K562 (cell line): ENCODE measurements around the gene CLCNKB. TPM values are rescaled to one million over a fixed set of nuclear protein-coding genes. Genes with fewer than 3 reads are reported as not detected.

Experiments
- BMI1 ChIP-seq: fragments of 150-350 bp; IDR thresholded peaks from 2 replicates; pipeline ENCODE4 v1.6.1; 2014; ENCODE audit warnings: low read length
- BRD9 ChIP-seq: fragments of 450-650 bp; IDR thresholded peaks from 2 replicates; pipeline ENCODE4 v1.6.1; 2018; ENCODE audit warnings: low read depth; ENCODE audit not compliant: partially characterized antibody
- CBFA2T2 ChIP-seq: fragments of 450-650 bp; conservative IDR thresholded peaks from 2 replicates; pipeline ENCODE4 v1.6.1; 2017; ENCODE audit warnings: mild to moderate bottlenecking
- FOS ChIP-seq: IDR thresholded peaks from 3 replicates; pipeline ENCODE4 v1.6.1; 2011; ENCODE audit not compliant: insufficient read length; ENCODE audit errors: extremely low read depth
- FOSL1 ChIP-seq: fragments of 200-800 bp; sonication (Bioruptor generic); conservative IDR thresholded peaks from 2 replicates; pipeline ENCODE4 v1.6.1; 2016; ENCODE audit warnings: missing genetic modification characterization, missing compliant biosample characterization
- HDAC6 ChIP-seq: IDR thresholded peaks from 2 replicates; pipeline ENCODE4 v1.6.1; 2012; ENCODE audit warnings: low read depth, mild to moderate bottlenecking, control low read depth, inconsistent platforms, low read length, moderate library complexity
- HNRNPK ChIP-seq: fragments of 200-400 bp; formaldehyde crosslinking; IDR thresholded peaks from one replicate; pipeline ENCODE4 v1.6.1; 2018; ENCODE audit warnings: mild to moderate bottlenecking, low read depth, low read length; ENCODE audit not compliant: poor library complexity, severe bottlenecking
- KAT2B ChIP-seq: IDR thresholded peaks from one replicate; pipeline ENCODE4 v1.6.1; 2012; ENCODE audit warnings: low read depth, mild to moderate bottlenecking, control low read depth, inconsistent platforms, low read length, moderate library complexity
- MEF2A ChIP-seq: IDR thresholded peaks from 2 replicates; pipeline ENCODE4 v1.6.1; 2011; ENCODE audit warnings: low read depth, mild to moderate bottlenecking, low read length, moderate library complexity; ENCODE audit not compliant: control insufficient read depth
- SMARCA4 ChIP-seq: fragments of 450-650 bp; IDR thresholded peaks from 2 replicates; pipeline ENCODE4 v1.6.1; 2016
- SNRNP70 ChIP-seq: fragments of 200-400 bp; formaldehyde crosslinking; optimal IDR thresholded peaks from 2 replicates; pipeline ENCODE3; 2017; ENCODE audit warnings: low read depth, low read length
- SRSF1 ChIP-seq: fragments of 200-400 bp; formaldehyde crosslinking; IDR thresholded peaks from 2 replicates; pipeline ENCODE4 v1.6.1; 2017; ENCODE audit warnings: mild to moderate bottlenecking, low read depth, low read length, moderate library complexity
- TBP ChIP-seq: optimal IDR thresholded peaks from 2 replicates; pipeline ENCODE3; 2011; ENCODE audit warnings: low read depth, low read length, improper control_type of control experiment
- polyA plus RNA-seq, 8 experiments: library from polyadenylated mRNA; depleted of rRNA in 4 of 8; stranded (reverse) in 5 of 8; unstranded in 3 of 8; fragments of >200 nt; fragmentation: Nextera tagmentation in 2 of 8; fragmentation: Illumina TruSeq in 1 of 8; extraction: Ambion mirVana in 2 of 8; extraction: Trizol in 1 of 8; gene quantifications; 2 replicates each; pipeline versions ENCODE4 v1.2.1 to v1.2.3, GENCODE V29; 2011 to 2014; ENCODE audit warnings: inconsistent platforms in 1 of 8, missing spikeins in 1 of 8
- total RNA-seq, 7 experiments: library from RNA; depleted of rRNA in 6 of 7; stranded (reverse); fragments of >200 nt in 6 of 7; fragmentation: Illumina TruSeq in 2 of 7; extraction: Trizol in 2 of 7; gene quantifications; 2 replicates each; pipeline versions ENCODE4 v1.2.1 to v1.2.3, GENCODE V29; 2011 to 2021; ENCODE audit warnings: low replicate concordance in 1 of 7
- TF ChIP-seq, protein P1 (sequence below): sonication (generic); formaldehyde crosslinking; IDR thresholded peaks from 2 replicates; pipeline ENCODE4 v1.8.0; 2023; ENCODE audit warnings: mild to moderate bottlenecking, missing genetic modification reagents
- TF ChIP-seq, protein P2 (sequence below): fragments of 250-450 bp; sonication (Bioruptor Pico); IDR thresholded peaks from 2 replicates; pipeline ENCODE4 v1.5.0; 2021; ENCODE audit warnings: mild to moderate bottlenecking, moderate library complexity
- TF ChIP-seq, protein P3 (sequence below): sonication (generic); formaldehyde crosslinking; IDR thresholded peaks from 2 replicates; pipeline ENCODE4 v1.8.1; 2023; ENCODE audit warnings: mild to moderate bottlenecking, missing genetic modification reagents
- TF ChIP-seq, protein P4 (sequence below): fragments of 250-450 bp; sonication (Bioruptor Pico); IDR thresholded peaks from 2 replicates; pipeline ENCODE4 v1.5.0; 2021; ENCODE audit warnings: mild to moderate bottlenecking, borderline replicate concordance

The CLCNKB gene
- total and polyA plus RNA-seq, 9 of the 15 experiments (the other 6 are each of a cell fraction or from before 2014, with no cell fraction given): 0.08 to 1.7 (median 0.64) TPM

DNA sequence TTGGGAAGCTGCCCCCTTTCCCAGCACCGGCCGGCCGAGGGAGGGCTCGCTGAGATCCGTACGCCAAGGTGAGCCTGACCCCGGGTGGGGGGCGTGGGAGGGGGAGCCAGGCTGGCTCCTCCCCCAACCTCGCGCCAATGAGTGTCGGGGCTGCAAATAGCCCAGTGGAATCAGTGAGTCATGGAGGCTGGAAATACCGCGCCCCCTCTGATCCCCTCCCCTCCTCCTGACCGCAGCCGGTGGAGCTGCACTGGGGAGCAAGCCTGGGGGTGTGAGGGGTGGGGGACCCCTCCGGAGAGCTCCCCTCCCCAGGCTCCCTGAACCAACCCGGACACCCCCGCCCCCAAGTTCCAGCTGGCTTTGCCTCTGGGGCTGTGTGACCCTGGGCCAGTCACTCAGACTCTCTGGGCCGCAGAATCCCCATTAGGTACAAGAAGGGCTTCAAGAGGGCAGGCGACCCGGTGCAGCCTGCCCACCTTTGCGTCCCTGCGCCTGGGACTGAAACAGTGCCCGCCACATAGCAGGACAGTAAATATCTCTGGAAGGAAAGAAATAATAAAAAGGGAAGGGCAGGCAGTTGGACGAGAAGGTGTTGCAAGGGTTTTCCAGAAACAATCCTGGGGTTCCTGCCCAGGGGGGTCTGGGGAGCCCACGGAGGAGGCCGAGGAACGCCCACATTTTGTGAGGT is 30.2 kb upstream of the CLCNKB start (continued):
- TF ChIP-seq TBP: no peak
- no peak for TF ChIP-seq HNRNPK
- TF ChIP-seq, protein P1, sequence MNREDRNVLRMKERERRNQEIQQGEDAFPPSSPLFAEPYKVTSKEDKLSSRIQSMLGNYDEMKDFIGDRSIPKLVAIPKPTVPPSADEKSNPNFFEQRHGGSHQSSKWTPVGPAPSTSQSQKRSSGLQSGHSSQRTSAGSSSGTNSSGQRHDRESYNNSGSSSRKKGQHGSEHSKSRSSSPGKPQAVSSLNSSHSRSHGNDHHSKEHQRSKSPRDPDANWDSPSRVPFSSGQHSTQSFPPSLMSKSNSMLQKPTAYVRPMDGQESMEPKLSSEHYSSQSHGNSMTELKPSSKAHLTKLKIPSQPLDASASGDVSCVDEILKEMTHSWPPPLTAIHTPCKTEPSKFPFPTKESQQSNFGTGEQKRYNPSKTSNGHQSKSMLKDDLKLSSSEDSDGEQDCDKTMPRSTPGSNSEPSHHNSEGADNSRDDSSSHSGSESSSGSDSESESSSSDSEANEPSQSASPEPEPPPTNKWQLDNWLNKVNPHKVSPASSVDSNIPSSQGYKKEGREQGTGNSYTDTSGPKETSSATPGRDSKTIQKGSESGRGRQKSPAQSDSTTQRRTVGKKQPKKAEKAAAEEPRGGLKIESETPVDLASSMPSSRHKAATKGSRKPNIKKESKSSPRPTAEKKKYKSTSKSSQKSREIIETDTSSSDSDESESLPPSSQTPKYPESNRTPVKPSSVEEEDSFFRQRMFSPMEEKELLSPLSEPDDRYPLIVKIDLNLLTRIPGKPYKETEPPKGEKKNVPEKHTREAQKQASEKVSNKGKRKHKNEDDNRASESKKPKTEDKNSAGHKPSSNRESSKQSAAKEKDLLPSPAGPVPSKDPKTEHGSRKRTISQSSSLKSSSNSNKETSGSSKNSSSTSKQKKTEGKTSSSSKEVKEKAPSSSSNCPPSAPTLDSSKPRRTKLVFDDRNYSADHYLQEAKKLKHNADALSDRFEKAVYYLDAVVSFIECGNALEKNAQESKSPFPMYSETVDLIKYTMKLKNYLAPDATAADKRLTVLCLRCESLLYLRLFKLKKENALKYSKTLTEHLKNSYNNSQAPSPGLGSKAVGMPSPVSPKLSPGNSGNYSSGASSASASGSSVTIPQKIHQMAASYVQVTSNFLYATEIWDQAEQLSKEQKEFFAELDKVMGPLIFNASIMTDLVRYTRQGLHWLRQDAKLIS (CRISPR knock-in tag): 0 out of 2 replicates have a peak, but pooled peaks have one; percentile 65
- TF ChIP-seq HDAC6: no peak
- TF ChIP-seq BRD9: peak; percentile 100
- TF ChIP-seq, protein P2, sequence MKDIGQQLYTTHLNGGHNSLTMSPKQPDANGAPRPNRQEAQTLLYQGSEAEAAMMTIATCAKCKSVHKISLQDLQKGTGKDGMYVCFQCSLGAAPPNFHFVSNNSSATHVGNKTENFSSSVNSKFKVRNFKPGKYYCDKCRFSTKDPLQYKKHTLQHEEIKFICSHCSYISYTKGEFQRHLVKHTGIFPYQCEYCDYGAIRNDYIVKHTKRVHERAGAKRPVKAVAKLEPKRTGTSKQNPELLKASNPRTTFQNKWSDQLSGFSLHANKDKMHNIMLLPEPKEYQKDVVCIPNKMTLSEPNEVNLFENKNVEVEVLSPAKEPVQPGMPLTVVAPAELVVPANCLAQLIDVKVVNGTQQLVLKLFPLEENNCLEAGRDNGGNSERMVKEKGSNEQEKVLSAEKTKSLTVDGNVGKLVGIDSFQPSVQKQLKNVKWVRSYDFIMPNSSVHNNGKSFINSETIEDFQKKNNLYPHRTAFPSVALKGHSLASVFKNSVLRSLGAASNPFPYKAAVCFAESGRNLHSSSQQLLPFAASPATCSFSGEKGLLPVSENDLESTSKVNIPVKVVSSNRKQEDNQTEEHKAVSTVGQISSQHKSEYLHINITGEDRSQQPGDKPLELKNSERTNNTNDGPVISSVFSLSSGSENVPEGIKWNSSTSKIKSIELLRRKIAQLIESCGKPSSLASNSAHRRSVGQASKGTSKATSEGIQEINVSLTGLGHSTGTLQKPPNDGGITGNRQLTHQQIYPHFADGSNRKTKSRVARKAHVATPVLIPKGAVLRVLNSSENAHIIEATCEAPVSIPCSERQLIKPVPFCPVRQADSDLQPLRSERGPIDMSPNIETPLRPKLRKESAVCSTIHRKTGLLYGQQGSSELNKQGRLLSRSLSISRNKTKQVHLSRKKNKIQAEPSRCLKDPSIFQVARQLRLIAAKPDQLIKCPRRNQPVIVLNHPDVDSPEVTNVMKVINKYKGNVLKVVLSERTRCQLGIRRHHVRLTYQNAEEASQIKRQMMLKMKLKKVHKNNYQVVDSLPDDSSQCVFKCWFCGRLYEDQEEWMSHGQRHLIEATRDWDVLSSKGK (CRISPR knock-in tag): no peak
- peak; percentile 16 for TF ChIP-seq KAT2B
- TF ChIP-seq FOS: peak; percentile 54
- no peak for TF ChIP-seq SRSF1
- TF ChIP-seq, protein P3, sequence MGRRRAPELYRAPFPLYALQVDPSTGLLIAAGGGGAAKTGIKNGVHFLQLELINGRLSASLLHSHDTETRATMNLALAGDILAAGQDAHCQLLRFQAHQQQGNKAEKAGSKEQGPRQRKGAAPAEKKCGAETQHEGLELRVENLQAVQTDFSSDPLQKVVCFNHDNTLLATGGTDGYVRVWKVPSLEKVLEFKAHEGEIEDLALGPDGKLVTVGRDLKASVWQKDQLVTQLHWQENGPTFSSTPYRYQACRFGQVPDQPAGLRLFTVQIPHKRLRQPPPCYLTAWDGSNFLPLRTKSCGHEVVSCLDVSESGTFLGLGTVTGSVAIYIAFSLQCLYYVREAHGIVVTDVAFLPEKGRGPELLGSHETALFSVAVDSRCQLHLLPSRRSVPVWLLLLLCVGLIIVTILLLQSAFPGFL (CRISPR knock-in tag): no peak
- TF ChIP-seq MEF2A: peak; percentile 84
- no peak for TF ChIP-seq CBFA2T2
- TF ChIP-seq SNRNP70: no peak
- TF ChIP-seq FOSL1 (tag): peak; percentile 100
- TF ChIP-seq SMARCA4: peak; percentile 82
- TF ChIP-seq BMI1: no peak
- TF ChIP-seq, protein P4, sequence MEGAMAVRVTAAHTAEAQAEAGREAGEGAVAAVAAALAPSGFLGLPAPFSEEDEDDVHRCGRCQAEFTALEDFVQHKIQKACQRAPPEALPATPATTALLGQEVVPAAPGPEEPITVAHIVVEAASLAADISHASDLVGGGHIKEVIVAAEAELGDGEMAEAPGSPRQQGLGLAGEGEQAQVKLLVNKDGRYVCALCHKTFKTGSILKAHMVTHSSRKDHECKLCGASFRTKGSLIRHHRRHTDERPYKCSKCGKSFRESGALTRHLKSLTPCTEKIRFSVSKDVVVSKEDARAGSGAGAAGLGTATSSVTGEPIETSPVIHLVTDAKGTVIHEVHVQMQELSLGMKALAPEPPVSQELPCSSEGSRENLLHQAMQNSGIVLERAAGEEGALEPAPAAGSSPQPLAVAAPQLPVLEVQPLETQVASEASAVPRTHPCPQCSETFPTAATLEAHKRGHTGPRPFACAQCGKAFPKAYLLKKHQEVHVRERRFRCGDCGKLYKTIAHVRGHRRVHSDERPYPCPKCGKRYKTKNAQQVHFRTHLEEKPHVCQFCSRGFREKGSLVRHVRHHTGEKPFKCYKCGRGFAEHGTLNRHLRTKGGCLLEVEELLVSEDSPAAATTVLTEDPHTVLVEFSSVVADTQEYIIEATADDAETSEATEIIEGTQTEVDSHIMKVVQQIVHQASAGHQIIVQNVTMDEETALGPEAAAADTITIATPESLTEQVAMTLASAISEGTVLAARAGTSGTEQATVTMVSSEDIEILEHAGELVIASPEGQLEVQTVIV: no peak
